NCI-H748 (cell line): ENCODE measurements around the gene GULP1.
A peak's percentile ranks its signal among the peaks of the same experiment; 100 is the strongest.
"Not testable (repeated sequence)": the region's sequence is repeated elsewhere in the genome, so short reads cannot be mapped to it uniquely, and the experiment has no call there.

ENCODE experiments used
- DNase-seq: peaks from one replicate; lab custom pipeline; 2025; ENCODE audit not compliant: unreplicated experiment; lab: John Stamatoyannopoulos, UW

GULP1 gene

DNA sequence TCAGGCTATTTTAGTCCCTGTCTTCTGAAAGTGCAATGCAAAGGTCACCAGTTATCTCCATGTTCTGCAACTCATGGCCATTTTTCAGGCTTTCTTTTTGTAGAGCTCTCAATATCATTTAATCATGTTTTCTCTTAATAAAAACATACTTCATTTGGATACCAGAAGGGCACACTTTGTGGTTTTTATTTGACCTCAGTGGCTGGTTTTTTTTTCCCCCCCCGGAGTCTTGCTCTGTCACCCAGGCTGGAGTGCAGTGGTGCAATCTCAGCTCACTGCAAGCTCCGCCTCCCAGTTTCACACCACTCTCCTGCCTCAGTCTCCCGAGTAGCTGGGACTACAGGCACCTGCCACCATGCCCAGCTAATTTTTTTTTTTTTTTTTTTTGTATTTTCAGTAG lies 174.4 kb downstream of the GULP1 start:
- not testable (repeated sequence) for DNase-seq

GRCh38 chr2:188466761-188467160 lies 175.1 kb downstream of the GULP1 start:
- no peak for DNase-seq

DNA sequence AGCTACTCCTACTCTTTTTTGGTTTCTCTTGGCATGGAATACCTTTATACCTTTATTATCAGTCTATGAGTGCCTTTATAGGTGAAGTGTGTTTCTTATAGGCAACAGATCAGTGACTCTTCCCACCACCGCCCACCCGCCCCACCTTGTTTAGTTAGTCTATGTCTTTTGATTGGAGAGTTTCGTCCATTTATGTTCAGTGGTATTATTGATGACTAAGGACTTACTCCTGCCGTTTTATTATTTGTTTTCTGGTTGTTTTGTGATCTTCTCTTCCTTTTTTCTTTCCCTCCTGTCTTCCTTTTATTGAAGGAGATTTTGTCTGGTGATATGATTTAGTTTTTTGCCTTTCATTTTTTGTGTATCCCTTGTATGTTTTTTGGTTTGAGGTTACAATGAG lies 179.5 kb downstream of the GULP1 start:
- no peak for DNase-seq

DNA sequence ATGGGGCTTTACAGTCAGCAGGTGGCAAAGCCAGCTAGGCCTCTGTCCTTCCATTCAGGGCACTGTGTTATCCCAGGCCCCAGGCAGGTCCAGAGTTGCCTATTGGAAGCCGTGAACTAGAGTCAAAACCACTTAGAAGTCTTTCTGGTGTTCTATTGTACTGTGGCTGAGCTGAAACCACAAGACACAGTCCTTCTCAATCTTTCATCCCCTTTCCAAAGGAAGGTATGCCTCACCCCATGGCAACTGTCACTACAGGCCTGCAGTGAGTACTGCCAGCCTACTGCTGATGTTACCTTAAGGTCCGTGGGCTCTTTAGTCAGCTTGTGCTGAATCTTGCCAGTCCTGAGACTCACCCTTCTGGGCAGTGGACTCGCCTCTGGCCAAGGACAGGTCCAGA lies 181.6 kb downstream of the GULP1 start:
- no peak for DNase-seq

- no peak for DNase-seq
Measured at GRCh38 chr2:188474316-188474715, 182.6 kb downstream of the GULP1 start.

- no peak for DNase-seq
Measured at GRCh38 chr2:188475945-188476344, 184.3 kb downstream of the GULP1 start.

DNA sequence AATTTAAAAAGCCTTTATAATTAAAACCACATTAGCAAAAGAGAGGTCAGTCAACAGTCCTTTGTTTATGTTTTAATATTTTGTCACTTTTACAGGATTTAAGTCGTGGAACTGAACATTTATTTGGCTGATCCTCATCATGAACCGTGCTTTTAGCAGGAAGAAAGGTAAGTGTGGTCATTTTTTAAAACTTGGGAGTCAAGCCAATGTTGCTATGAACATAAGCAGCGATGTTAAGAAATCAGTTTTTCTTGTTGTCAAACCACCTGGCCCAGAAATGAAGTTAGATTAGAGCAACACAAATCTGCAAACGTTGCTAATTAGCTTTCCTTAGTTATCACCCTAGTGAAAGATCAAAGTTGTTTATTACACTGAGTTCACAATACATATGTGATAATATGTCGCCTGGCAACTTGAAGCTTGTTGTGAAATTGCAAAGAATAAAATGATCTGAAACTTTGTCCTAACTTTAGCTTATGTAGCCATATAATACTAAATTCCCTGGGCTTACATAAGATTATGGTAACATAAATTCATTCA lies 186.0 kb downstream of the GULP1 start:
- DNase-seq, result no peak

DNA sequence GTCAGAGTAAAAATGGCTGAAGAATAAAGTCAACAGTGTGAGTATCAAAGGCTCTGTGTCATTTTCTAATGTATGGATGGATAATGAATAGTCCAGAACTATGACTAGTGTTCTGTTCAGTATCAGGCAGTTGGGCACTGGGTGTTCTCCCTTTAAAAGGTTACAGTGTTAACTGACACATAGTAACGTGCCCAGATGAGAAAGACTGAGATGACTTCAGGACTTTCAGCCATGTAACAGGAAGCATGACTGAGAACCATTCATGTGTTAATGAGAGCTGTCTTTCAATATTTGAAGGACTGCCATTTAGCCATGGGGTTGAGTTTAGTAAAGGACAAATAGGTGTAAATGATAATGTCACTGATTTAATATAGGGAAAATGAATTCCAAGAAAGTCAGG lies 187.1 kb downstream of the GULP1 start:
- peak; percentile 8 for DNase-seq

DNA sequence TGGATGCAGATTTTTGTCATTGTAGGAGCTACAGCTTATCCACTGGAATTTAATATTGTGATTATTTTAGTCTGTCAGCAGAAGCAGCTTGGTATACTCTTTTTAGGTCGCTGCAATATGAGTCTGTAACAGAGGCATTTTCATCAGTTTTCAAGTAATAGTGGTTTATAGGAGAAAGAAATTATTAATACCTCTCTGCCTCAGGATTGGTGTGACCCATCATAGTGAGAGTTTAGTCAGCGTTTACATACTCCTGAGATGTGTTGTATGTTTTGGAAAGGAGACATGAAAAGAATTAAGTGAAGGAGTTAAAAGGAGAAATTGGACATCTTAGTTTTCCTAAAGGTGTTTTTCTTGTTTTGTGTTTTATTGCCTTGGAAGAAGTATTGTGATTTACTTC lies 189.8 kb downstream of the GULP1 start:
- no peak for DNase-seq

DNA sequence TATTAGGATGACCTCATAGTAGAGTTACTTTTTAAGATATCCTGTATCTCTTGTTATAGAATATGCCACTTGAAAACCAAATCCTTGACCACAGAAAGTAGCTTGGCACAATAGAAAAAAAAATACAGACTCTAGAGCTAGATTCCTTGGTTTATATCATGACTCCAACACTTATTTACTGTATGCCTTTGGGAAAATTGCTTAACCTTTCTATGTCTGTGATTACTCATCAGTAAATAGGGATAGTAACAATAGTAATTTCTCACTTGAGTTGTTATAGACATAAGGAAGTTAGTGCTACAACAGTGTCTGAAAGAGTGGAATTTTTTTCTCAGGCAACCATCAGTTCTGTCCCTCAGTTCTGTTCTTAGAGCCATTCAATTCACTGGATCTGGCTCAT lies 193.8 kb downstream of the GULP1 start:
- no peak for DNase-seq

DNA sequence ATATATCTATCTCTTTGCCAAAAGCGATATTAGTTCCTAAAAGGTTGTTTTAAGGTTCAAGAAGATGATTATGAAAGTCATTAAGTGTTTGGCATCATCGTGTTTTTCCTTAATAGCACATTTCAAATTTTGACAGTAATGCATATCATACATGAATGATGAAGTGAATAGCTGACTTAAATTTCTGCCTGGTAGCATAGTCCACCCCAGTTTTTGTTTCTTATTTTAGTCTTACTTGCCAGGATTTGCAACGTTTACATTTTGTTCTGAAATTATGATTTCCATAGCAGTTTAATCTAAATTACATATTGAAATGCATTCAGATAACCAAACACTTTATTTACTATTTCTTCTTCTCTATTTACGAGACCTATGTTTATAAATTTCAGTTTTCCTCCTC lies 201.1 kb downstream of the GULP1 start:
- no peak for DNase-seq

DNA sequence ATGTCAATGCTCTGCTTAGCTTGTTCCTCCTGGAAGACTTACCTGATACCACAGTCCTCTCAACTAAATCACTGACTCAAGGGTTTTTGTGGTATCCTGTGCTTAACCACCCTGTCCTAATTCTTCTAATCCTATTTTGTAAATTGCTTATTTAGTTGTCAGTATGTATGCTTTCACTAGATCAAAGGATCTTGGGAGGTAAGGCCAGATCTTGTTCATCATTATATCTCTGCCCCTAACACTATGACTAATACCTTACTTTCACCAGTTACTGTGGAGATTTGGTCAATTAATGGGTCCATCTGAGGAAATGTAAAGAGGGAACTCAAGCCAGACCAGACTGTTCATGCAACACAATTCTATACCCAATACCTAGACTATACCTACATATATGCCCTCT lies 203.2 kb downstream of the GULP1 start:
- no peak for DNase-seq

DNA sequence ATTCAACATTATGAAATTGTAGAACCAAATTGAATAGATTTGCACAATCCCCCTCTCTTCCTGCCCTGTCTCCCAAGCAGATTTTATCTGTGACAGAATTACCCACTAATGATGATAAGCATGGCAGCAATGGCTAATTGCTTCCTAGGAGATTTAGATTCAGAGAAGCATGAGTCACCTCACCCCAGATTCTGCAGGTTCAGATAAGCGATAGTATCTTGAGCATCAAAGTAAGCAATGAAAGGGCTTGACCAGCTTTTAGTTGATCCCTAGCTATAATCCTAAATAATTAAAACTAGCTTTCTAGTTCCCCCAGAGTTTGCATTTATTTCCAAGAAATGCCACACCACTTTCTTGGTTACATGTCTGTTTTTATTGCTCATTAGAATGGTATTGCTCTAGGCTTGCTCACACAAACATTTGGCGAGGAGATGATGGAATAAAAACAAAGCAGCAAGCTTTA lies 204.3 kb downstream of the GULP1 start:
- DNase-seq, result no peak

DNA sequence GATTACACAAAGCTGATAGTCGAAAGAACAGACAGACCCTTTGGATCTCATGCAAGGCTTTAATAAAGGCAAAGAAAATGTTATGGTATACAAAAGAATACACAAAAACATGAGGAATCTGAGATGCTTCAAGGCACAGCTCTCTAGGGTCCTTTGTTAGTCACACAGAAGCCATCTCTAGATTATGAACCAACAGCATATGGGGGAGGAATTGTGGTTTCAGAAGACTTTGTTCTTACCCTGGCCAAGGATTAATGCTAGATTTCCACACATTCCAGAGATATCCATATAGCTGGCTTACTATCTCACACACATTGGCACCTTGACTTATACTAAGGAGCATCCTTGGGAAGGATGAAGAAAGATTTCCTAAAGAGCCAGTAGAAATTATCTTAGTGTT lies 206.1 kb downstream of the GULP1 start:
- no peak for DNase-seq

GRCh38 chr2:188503975-188504374 lies 212.3 kb downstream of the GULP1 start:
- no peak for DNase-seq

- DNase-seq, result no peak
Measured at GRCh38 chr2:188506843-188507242, 215.2 kb downstream of the GULP1 start.

DNA sequence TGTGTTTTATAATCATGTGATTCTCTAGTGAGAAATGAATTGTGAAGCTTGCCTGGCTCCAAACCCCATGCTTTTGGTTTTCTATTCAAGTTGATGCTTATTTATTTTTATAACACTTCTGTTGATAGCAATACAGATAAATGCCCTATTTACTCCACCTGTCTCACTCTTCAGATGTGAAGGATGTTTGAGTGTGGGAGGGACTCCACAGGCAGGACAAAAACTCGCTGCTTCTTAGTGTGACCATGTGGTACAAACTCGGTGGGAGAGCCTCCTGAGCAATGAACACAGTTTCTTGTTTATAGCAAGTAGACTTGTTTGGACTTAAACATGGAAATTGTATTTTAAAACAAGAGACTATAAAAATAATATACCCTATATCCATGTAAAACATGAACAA lies 219.7 kb downstream of the GULP1 start:
- DNase-seq, result peak; percentile 61

- peak; percentile 65 for DNase-seq
Measured at GRCh38 chr2:188512456-188512855, 220.8 kb downstream of the GULP1 start.

GRCh38 chr2:188515918-188516317 lies 224.2 kb downstream of the GULP1 start:
- no peak for DNase-seq

DNA sequence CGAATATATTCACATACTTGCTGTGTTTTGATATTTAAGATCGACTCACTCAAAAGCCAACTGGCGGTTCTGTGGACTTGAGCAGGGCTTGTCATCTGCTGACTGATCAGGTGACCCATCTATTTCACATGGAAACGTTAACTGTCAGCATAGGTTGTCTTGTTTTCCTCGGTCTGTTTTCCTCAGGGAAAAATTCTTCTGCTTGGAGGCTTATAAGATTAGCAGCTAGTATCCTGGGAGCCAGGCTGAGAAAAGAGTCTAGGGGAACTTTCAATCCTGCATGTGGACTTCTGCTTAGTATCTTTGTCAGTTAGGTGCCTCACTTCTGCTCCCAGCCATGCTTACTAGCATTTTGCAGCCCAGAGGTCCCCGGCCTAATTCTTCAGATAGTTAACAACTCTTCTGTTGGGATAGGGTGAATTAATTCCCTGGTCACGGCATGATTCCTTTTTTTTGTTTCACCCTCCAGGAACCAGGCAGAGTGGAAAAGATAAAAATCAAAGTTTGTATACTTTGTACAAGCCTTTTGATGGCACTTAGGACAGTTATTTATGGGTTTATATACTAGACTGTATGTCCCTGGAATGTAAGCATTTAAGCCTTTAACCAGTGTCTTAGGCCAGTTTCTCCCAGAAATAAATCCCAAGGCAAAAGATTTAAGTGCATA lies 226.0 kb downstream of the GULP1 start:
- no peak for DNase-seq

DNA sequence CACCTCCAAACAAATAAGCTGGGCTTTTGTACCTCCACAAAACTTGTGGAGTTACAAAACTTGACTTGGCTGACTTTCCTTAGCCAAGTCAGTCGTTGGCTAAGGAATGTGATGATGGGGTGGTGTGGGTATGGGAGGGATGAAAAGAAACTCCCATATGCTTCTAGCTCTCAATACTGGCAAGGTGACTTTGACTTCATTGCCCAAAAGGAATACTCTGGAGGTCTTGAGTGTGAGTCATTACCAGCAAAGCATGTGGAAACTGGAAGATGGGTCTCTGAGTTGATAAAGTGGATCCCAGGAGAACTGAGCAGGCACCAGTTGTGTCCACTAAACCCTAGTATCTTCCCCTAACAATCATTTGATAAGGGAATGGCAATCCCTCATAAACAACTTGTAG lies 226.7 kb downstream of the GULP1 start:
- no peak for DNase-seq

GRCh38 chr2:188519136-188519535 lies 227.5 kb downstream of the GULP1 start:
- DNase-seq, result no peak

- no peak for DNase-seq
Measured at GRCh38 chr2:188522517-188522916, 230.8 kb downstream of the GULP1 start.
